ENCODE results near the gene TMEM44. TPM values are rescaled to one million over a fixed set of nuclear protein-coding genes. Genes with fewer than 3 reads are reported as not detected.

The TMEM44 gene
- polyA plus RNA-seq, 1 donor (not counting 4 experiments of a cell fraction or from before 2014, with no cell fraction given), result 13.3 TPM

GRCh38 chr3:194622621-194623340 lies 10.4 kb downstream of the TMEM44 start:
- Histone ChIP-seq H3K4me3 (ENCODE audit: control insufficient read depth in 2 of 3, extremely low read depth in 1 of 3, insufficient read depth in 2 of 3, low read depth in 1 of 3, low read length in 3 of 3) (no peak overlapping the region), H3K9me3 (ENCODE audit: control insufficient read depth, low read depth, low read length) (no peaks in the 10 kb centered on the region), H3K9ac (ENCODE audit: control insufficient read depth, extremely low read depth, insufficient read depth, low read length) (no peak overlapping the region), H2AFZ (ENCODE audit: control insufficient read depth, low read length) (no peak overlapping the region), H3K9me1 (ENCODE audit: control insufficient read depth, extremely low read depth, insufficient read depth, low read length) (no peaks in the 10 kb centered on the region), H3K4me2 (ENCODE audit: control insufficient read depth, extremely low read depth, insufficient read depth, low read depth, low read length) (no peak overlapping the region), H3K79me2 (ENCODE audit: control insufficient read depth, insufficient read depth, low read length) (no peaks in the 10 kb centered on the region), H3K4me1 (ENCODE audit: control insufficient read depth, extremely low read depth, insufficient read depth, low read length) (no peaks in the 10 kb centered on the region), H3K36me3 (ENCODE audit: control insufficient read depth in 2 of 2, extremely low read depth in 1 of 2, insufficient read depth in 2 of 2, low read length in 2 of 2) (peaks cover 2 to 21% of the 10 kb centered on the region in 2 experiments), H3K27ac (ENCODE audit: control insufficient read depth, insufficient read depth, low read length) (no peak overlapping the region), H3K27me3 (ENCODE audit: control insufficient read depth, extremely low read depth, insufficient read depth, low read length) (no peaks in the 10 kb centered on the region), H4K20me1 (ENCODE audit: control insufficient read depth, extremely low read depth, insufficient read depth, low read length) (no peaks in the 10 kb centered on the region)
- FAIRE-seq, result no peak
- TF ChIP-seq EZH2 (IDR thresholded peaks at IDR 0.05; ENCODE audit: low read length), result no peak
- no peak for TF ChIP-seq CTCF (optimal IDR thresholded peaks at IDR 0.05 in 1 of 3, IDR thresholded peaks at IDR 0.05 in 1 of 3, conservative IDR thresholded peaks at IDR 0.05 in 1 of 3; ENCODE audit: extremely low read depth in 1 of 3, insufficient read depth in 2 of 3, low read length in 3 of 3)
- dilution Hi-C loops (cut with MboI; ENCODE audit: extremely low pct_ligation_motif_present, low sequenced_read_pairs), result no loop called here
- no peak for DNase-seq (ENCODE audit: low read depth, low spot score)

- Histone ChIP-seq H3K4me1 (ENCODE audit: control insufficient read depth, extremely low read depth, insufficient read depth, low read length) (no peaks in the 10 kb centered on the region), H3K79me2 (ENCODE audit: control insufficient read depth, insufficient read depth, low read length) (no peaks in the 10 kb centered on the region), H4K20me1 (ENCODE audit: control insufficient read depth, extremely low read depth, insufficient read depth, low read length) (no peaks in the 10 kb centered on the region), H3K27ac (ENCODE audit: control insufficient read depth, insufficient read depth, low read length) (no peak overlapping the region), H3K9ac (ENCODE audit: control insufficient read depth, extremely low read depth, insufficient read depth, low read length) (no peak overlapping the region), H2AFZ (ENCODE audit: control insufficient read depth, low read length) (no peak overlapping the region), H3K4me2 (ENCODE audit: control insufficient read depth, extremely low read depth, insufficient read depth, low read depth, low read length) (no peak overlapping the region), H3K9me3 (ENCODE audit: control insufficient read depth, low read depth, low read length) (no peaks in the 10 kb centered on the region), H3K9me1 (ENCODE audit: control insufficient read depth, extremely low read depth, insufficient read depth, low read length) (no peaks in the 10 kb centered on the region), H3K27me3 (ENCODE audit: control insufficient read depth, extremely low read depth, insufficient read depth, low read length) (no peaks in the 10 kb centered on the region), H3K36me3 (ENCODE audit: control insufficient read depth in 2 of 2, extremely low read depth in 1 of 2, insufficient read depth in 2 of 2, low read length in 2 of 2) (peaks cover 0 to 17% of the 10 kb centered on the region in 2 experiments), H3K4me3 (ENCODE audit: control insufficient read depth in 2 of 3, extremely low read depth in 1 of 3, insufficient read depth in 2 of 3, low read depth in 1 of 3, low read length in 3 of 3) (no peak overlapping the region)
- FAIRE-seq, result no peak
- dilution Hi-C loops (cut with MboI; ENCODE audit: extremely low pct_ligation_motif_present, low sequenced_read_pairs), result no loop called here
- TF ChIP-seq CTCF (optimal IDR thresholded peaks at IDR 0.05 in 1 of 3, IDR thresholded peaks at IDR 0.05 in 1 of 3, conservative IDR thresholded peaks at IDR 0.05 in 1 of 3; ENCODE audit: extremely low read depth in 1 of 3, insufficient read depth in 2 of 3, low read length in 3 of 3), result no peak
- no peak for TF ChIP-seq EZH2 (IDR thresholded peaks at IDR 0.05; ENCODE audit: low read length)
- DNase-seq (ENCODE audit: low read depth, low spot score), result no peak
Measured at GRCh38 chr3:194621947-194622346, 11.3 kb downstream of the TMEM44 start.
